Activated CD8-positive, alpha-beta memory T cell treated with anti-CD3 and anti-CD28 coated beads, Interleukin-2, amount 50 U/mL, for 48 hours (primary cell): ENCODE results near the gene HID1.
"Not testable (repeated sequence)": the region's sequence is repeated elsewhere in the genome, so short reads cannot be mapped to it uniquely, and the experiment has no call there.

Experiments used
- DNase-seq: peaks from one replicate; pipeline ENCODE4 v3.0.0-alpha.2; 2020

The HID1 gene

GRCh38 chr17:74972107-74972972 lies at the start of gene HID1:
Gene HID1 (minus strand): TSS chr17:74972759. CDS start chr17:74972656, 103 bp downstream.
- DNase-seq, result peak; percentile 93

GRCh38 chr17:75020331-75021110 lies 48.0 kb upstream of the HID1 start:
- DNase-seq, result no peak

- no peak for DNase-seq
These were observed 47.2 kb upstream of the HID1 start for GRCh38 chr17:75019710-75020109.

- no peak for DNase-seq
These were observed 46.6 kb upstream of the HID1 start for GRCh38 chr17:75019146-75019545.

- no peak for DNase-seq
These were observed 40.6 kb upstream of the HID1 start for GRCh38 chr17:75013092-75013559.

GRCh38 chr17:75012346-75013091 lies 40.0 kb upstream of the HID1 start, which contains the start of gene MRPL58:
Gene MRPL58 (plus strand): TSS chr17:75012670. CDS start chr17:75012687, 17 bp downstream.
- DNase-seq, result peak; percentile 89

- no peak for DNase-seq
These were observed 39.5 kb upstream of the HID1 start for GRCh38 chr17:75012096-75012345.

- no peak for DNase-seq
These were observed 39.0 kb upstream of the HID1 start for GRCh38 chr17:75011401-75012095.

GRCh38 chr17:75010683-75011400 lies 38.3 kb upstream of the HID1 start:
- no peak for DNase-seq

- no peak for DNase-seq
These were observed 36.7 kb upstream of the HID1 start for GRCh38 chr17:75009139-75009724.

- DNase-seq, result no peak
These were observed 35.8 kb upstream of the HID1 start for GRCh38 chr17:75008373-75008772.

GRCh38 chr17:75006653-75007052 lies 34.1 kb upstream of the HID1 start:
- no peak for DNase-seq

- DNase-seq, result not testable (repeated sequence)
These were observed 33.5 kb upstream of the HID1 start for GRCh38 chr17:75006084-75006483.

GRCh38 chr17:75005291-75005690 lies 32.7 kb upstream of the HID1 start:
- DNase-seq, result no peak

- no peak for DNase-seq
These were observed 31.8 kb upstream of the HID1 start for GRCh38 chr17:75004371-75004770.

GRCh38 chr17:75003957-75004355 lies 31.4 kb upstream of the HID1 start:
- no peak for DNase-seq

- DNase-seq, result no peak
These were observed 30.8 kb upstream of the HID1 start for GRCh38 chr17:75003070-75003956.

- DNase-seq, result no peak
These were observed 29.6 kb upstream of the HID1 start for GRCh38 chr17:75001915-75002843.

- no peak for DNase-seq
These were observed 27.0 kb upstream of the HID1 start for GRCh38 chr17:74999523-74999922.
